ENCODE data around the gene IRAK1. TPM values are rescaled to one million over a fixed set of nuclear protein-coding genes. Genes with fewer than 3 reads are reported as not detected.

Gene IRAK1
- total and polyA plus RNA-seq, 12 donors, result 18.2 to 59.0 (median 27.1) TPM

GRCh38 chrX:153965406-153965805 is 54.3 kb downstream of the IRAK1 start:
- DNase-seq (no peak), ATAC-seq (no peak)
- intact Hi-C loops (cut with DNase I), result no loop called here
- 76 to 83% methylated on average over 5 of the region's 5 CpGs for WGBS, 2 donors
- Histone ChIP-seq H3K4me1 (peaks cover 8 to 59% (median 42%) of the 10 kb centered on the region in 9 donors), H3K9me3 (no peaks in the 10 kb centered on the region), H3K27me3 (peaks cover 0 to 28% (median 0%) of the 10 kb centered on the region in 7 donors), H3K36me3 (peaks cover 0 to 42% (median 10%) of the 10 kb centered on the region in 9 donors), H3K27ac (peak overlapping the region in 1 of 10 donors; percentile 98), H3K4me3 (no peak overlapping the region)
- TF ChIP-seq CTCF (IDR thresholded peaks at IDR 0.05), result no peak

- no peak overlapping the region for H3K4me3 ChIP-seq
- no peak overlapping the region for H3K27ac ChIP-seq
- peaks cover 0 to 21% (median 0%) of the 10 kb centered on the region in 7 donors for H3K27me3 ChIP-seq
- H3K36me3 ChIP-seq, result peaks cover 0 to 55% (median 10%) of the 10 kb centered on the region in 9 donors
- no peak for TF ChIP-seq CTCF (IDR thresholded peaks at IDR 0.05)
- intact Hi-C loops (cut with DNase I), result no loop called here
- DNase-seq, result no peak
- no peaks in the 10 kb centered on the region for H3K9me3 ChIP-seq
- peaks cover 6 to 50% (median 34%) of the 10 kb centered on the region in 9 donors for H3K4me1 ChIP-seq
- no peak for ATAC-seq
- 88 to 95% methylated on average over 11 to 14 of the region's 14 CpGs for WGBS, 2 donors
These were observed 55.6 kb downstream of the IRAK1 start for GRCh38 chrX:153964105-153964504.

GRCh38 chrX:153963546-153963945 is 56.2 kb downstream of the IRAK1 start:
- H3K9me3 ChIP-seq, result no peaks in the 10 kb centered on the region
- H3K27me3 ChIP-seq, result peaks cover 0 to 18% (median 0%) of the 10 kb centered on the region in 7 donors
- H3K4me1 ChIP-seq, result peaks cover 6 to 44% (median 29%) of the 10 kb centered on the region in 9 donors
- no peak overlapping the region for H3K27ac ChIP-seq
- intact Hi-C loops (cut with DNase I), result no loop called here
- no peak for ATAC-seq
- DNase-seq, result no peak
- no peak overlapping the region for H3K4me3 ChIP-seq
- H3K36me3 ChIP-seq, result peaks cover 0 to 61% (median 10%) of the 10 kb centered on the region in 9 donors
- TF ChIP-seq CTCF (IDR thresholded peaks at IDR 0.05), result no peak
- 86 to 91% methylated on average over 9 to 12 of the region's 12 CpGs for WGBS, 2 donors

- Histone ChIP-seq H3K36me3 (peaks cover 0 to 83% (median 10%) of the 10 kb centered on the region in 9 donors), H3K27ac (no peak overlapping the region), H3K9me3 (no peaks in the 10 kb centered on the region), H3K27me3 (peaks cover 0 to 13% (median 0%) of the 10 kb centered on the region in 7 donors), H3K4me3 (no peak overlapping the region), H3K4me1 (peaks cover 0 to 22% (median 6%) of the 10 kb centered on the region in 9 donors)
- intact Hi-C loops (cut with DNase I), result no loop called here
- ATAC-seq (no peak), DNase-seq (no peak)
- no peak for TF ChIP-seq CTCF (IDR thresholded peaks at IDR 0.05)
- 87 to 88% methylated on average over 9 to 11 of the region's 11 CpGs for WGBS, 2 donors
These were observed 58.4 kb downstream of the IRAK1 start for GRCh38 chrX:153961292-153961691.

Measured in heart right ventricle (tissue), 16 donors.